GM18870 (cell line): ENCODE measurements around the gene ABCB4.

Experiments
- ATAC-seq: cut with Tn5 transposase; IDR thresholded peaks from one replicate; pipeline ENCODE4 v1.9.1; 2021; ENCODE audit warnings: moderate library complexity; ENCODE audit not compliant: unreplicated experiment

The ABCB4 gene

GRCh38 chr7:87359366-87359765, 116.1 kb downstream of the ABCB4 start:
- ATAC-seq: no peak

DNA sequence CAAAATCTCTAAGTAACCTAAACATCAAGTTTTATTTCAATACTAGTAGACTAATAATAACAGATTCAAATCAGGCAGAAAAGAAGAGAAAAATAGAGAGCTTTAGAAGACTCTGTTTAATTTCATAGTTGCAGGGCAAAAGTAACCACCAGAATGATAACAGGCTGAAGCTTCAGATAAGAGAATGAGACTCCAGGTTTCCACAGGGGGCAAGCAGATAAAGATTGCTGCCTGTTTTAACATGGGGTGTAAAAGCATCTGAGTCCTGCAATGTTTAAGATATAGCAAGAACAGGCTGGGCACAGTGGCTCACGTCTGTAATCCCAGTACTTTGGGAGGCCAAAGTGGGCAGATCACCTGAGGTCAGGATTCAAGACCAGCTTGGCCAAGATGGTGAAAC, 119.0 kb downstream of the ABCB4 start:
- ATAC-seq: no peak

DNA sequence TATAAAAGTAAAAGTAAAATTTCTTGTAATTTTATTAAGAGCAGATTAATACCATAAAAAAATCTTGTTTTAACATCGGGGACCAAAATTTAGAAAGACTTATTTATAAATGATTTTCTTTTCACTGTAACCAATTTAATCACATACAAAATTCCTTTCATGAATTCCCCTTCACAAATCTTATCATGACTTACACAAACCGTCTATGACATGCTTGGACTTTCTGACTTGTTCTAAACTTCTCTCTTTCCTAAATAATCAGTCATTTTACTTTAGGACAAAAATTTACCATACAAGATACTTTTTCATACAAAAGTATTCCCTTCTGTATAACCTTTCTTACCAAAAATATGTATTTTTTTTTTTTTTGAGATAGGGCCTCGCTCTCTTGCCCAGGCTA, 120.7 kb downstream of the ABCB4 start:
- no peak for ATAC-seq
